Measurements from ENCODE around the gene CMTM3.
"Not testable (repeated sequence)": the region's sequence is repeated elsewhere in the genome, so short reads cannot be mapped to it uniquely, and the experiment has no call there.

DNA sequence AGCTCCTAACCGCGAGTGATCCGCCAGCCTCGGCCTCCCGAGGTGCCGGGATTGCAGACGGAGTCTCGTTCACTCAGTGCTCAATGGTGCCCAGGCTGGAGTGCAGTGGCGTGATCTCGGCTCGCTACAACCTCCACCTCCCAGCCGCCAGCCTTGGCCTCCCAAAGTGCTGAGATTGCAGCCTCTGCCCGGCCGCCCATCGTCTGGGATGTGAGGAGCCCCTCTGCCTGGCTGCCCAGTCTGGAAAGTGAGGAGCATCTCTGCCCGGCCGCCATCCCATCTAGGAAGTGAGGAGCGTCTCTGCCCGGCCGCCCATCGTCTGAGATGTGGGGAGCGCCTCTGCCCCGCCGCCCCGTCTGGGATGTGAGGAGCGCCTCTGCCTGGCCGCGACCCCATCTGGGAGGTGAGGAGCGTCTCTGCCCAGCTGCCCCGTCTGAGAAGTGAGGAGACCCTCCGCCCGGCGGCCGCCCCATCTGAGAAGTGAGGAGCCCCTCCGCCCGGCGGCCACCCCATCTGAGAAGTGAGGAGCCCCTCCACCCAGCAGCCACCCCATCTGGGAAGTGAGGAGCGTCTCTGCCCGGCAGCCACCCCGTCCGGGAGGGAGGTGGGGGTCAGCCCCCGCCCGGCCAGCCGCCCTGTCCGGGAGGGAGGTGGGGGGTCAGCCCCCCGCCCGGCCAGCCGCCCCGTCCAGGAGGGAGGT, 26.2 kb downstream of the CMTM3 start:
- TF ChIP-seq FOS (IDR thresholded peaks at IDR 0.05; ENCODE audit: low read depth, low read length); POLR2A (IDR thresholded peaks at IDR 0.05; ENCODE audit: low read depth, low read length); RCOR1 (IDR thresholded peaks at IDR 0.05; ENCODE audit: insufficient replicate concordance, low read length); RAD21 (IDR thresholded peaks at IDR 0.05; ENCODE audit: low read length); MXI1 (IDR thresholded peaks at IDR 0.05; ENCODE audit: borderline replicate concordance, low read depth, low read length); MAZ (IDR thresholded peaks at IDR 0.05; ENCODE audit: borderline replicate concordance, low read depth, low read length); CHD1 (IDR thresholded peaks at IDR 0.05; ENCODE audit: low read depth, low read length): not testable (repeated sequence)
- TF ChIP-seq, protein P1, sequence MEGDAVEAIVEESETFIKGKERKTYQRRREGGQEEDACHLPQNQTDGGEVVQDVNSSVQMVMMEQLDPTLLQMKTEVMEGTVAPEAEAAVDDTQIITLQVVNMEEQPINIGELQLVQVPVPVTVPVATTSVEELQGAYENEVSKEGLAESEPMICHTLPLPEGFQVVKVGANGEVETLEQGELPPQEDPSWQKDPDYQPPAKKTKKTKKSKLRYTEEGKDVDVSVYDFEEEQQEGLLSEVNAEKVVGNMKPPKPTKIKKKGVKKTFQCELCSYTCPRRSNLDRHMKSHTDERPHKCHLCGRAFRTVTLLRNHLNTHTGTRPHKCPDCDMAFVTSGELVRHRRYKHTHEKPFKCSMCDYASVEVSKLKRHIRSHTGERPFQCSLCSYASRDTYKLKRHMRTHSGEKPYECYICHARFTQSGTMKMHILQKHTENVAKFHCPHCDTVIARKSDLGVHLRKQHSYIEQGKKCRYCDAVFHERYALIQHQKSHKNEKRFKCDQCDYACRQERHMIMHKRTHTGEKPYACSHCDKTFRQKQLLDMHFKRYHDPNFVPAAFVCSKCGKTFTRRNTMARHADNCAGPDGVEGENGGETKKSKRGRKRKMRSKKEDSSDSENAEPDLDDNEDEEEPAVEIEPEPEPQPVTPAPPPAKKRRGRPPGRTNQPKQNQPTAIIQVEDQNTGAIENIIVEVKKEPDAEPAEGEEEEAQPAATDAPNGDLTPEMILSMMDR (conservative IDR thresholded peaks at IDR 0.05; ENCODE audit: low read depth, low read length) = not testable (repeated sequence)
- TF ChIP-seq, protein P2, sequence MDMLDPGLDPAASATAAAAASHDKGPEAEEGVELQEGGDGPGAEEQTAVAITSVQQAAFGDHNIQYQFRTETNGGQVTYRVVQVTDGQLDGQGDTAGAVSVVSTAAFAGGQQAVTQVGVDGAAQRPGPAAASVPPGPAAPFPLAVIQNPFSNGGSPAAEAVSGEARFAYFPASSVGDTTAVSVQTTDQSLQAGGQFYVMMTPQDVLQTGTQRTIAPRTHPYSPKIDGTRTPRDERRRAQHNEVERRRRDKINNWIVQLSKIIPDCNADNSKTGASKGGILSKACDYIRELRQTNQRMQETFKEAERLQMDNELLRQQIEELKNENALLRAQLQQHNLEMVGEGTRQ (IDR thresholded peaks at IDR 0.05; ENCODE audit: low read depth, low read length) = not testable (repeated sequence)
